ENCODE measurements around the gene COX6B1.
A peak's percentile ranks its signal among the peaks of the same experiment; 100 is the strongest.
"Not testable (repeated sequence)": the region's sequence is repeated elsewhere in the genome, so short reads cannot be mapped to it uniquely, and the experiment has no call there.

Gene COX6B1

GRCh38 chr19:35644987-35645679 is 3.0 kb upstream of the COX6B1 start:
- peak overlapping the region; percentile 55 for H3K4me3 ChIP-seq (ENCODE audit: control insufficient read depth, low read depth, low read length)
- no peak for DNase-seq (ENCODE audit: low read depth)
- TF ChIP-seq CTCF (IDR thresholded peaks at IDR 0.05; ENCODE audit: control insufficient read depth, insufficient read depth, low read depth, low read length, missing control alignments) = no peak

GRCh38 chr19:35645680-35646511 is 2.2 kb upstream of the COX6B1 start:
- H3K4me3 ChIP-seq (ENCODE audit: control insufficient read depth, low read depth, low read length) = no peak overlapping the region
- no peak for TF ChIP-seq CTCF (IDR thresholded peaks at IDR 0.05; ENCODE audit: control insufficient read depth, insufficient read depth, low read depth, low read length, missing control alignments)
- DNase-seq (ENCODE audit: low read depth) = no peak

GRCh38 chr19:35650581-35650980 is 2.5 kb downstream of the COX6B1 start:
- H3K4me3 ChIP-seq (ENCODE audit: control insufficient read depth, low read depth, low read length) = no peak overlapping the region
- DNase-seq (ENCODE audit: low read depth) = no peak
- TF ChIP-seq CTCF (IDR thresholded peaks at IDR 0.05; ENCODE audit: control insufficient read depth, insufficient read depth, low read depth, low read length, missing control alignments) = no peak

GRCh38 chr19:35654828-35655227 is 6.7 kb downstream of the COX6B1 start:
- H3K4me3 ChIP-seq (ENCODE audit: control insufficient read depth, low read depth, low read length); DNase-seq (ENCODE audit: low read depth): not testable (repeated sequence)

GRCh38 chr19:35655600-35655999 is 7.5 kb downstream of the COX6B1 start:
- DNase-seq (ENCODE audit: low read depth) = no peak
- H3K4me3 ChIP-seq (ENCODE audit: control insufficient read depth, low read depth, low read length) = no peak overlapping the region
- TF ChIP-seq CTCF (IDR thresholded peaks at IDR 0.05; ENCODE audit: control insufficient read depth, insufficient read depth, low read depth, low read length, missing control alignments) = no peak

GRCh38 chr19:35656700-35657099 is 8.6 kb downstream of the COX6B1 start:
- no peak for DNase-seq (ENCODE audit: low read depth)
- TF ChIP-seq CTCF (IDR thresholded peaks at IDR 0.05; ENCODE audit: control insufficient read depth, insufficient read depth, low read depth, low read length, missing control alignments) = no peak
- no peak overlapping the region for H3K4me3 ChIP-seq (ENCODE audit: control insufficient read depth, low read depth, low read length)

All from AG09309 (cell line).